IMR-90 (cell line): ENCODE measurements around the gene PDS5A. TPM values are rescaled to one million over a fixed set of nuclear protein-coding genes. Genes with fewer than 3 reads are reported as not detected.
"Not testable (repeated sequence)": the region's sequence is repeated elsewhere in the genome, so short reads cannot be mapped to it uniquely, and the experiment has no call there.

Source experiments
- ATAC-seq: fragments of 200-7000 bp; cut with Tn5 transposase; 2 replicates; pipeline ENCODE4 v1.9.1; 2020; ENCODE audit warnings: low read depth, mild to moderate bottlenecking, moderate library complexity
- BruUV-seq: library from RNA; stranded (reverse); fragments of 400-500 nt; replicated peaks from 2 replicates; lab custom pipeline; 2021; lab: Mats Ljungman, UMichigan
- CTCF ChIA-PET: fragments of 300-600 bp; formaldehyde crosslinking; extraction: SDS; loops from one replicate; lab custom pipeline; 2021; ENCODE audit warnings: antibody characterized with exemption; lab: Yijun Ruan, JAX
- POLR2A ChIA-PET: fragments of 300-600 bp; sonication (Branson Sonifier 250); formaldehyde crosslinking; loops from one replicate; lab custom pipeline; 2022; ENCODE audit warnings: antibody characterized with exemption; ENCODE audit not compliant: unreplicated experiment; lab: Charles Lee
- DNase-seq: peaks from one replicate; pipeline ENCODE4 v3.0.0; 2013
- H2AFZ ChIP-seq: replicated peaks from 2 replicates; pipeline ENCODE3; 2013; ENCODE audit warnings: low read length, mild to moderate bottlenecking; ENCODE audit not compliant: poor library complexity
- H2AK5ac ChIP-seq: 2 replicates; pipeline ENCODE4 v1.6.1; 2013; ENCODE audit warnings: low read depth, low read length, inconsistent platforms
- H2AK9ac ChIP-seq: replicated peaks from 2 replicates; pipeline ENCODE3; 2013; ENCODE audit warnings: mild to moderate bottlenecking, low read depth, low read length, moderate library complexity; ENCODE audit not compliant: poor library complexity
- H2BK120ac ChIP-seq: 2 replicates; pipeline ENCODE4 v1.6.1; 2013; ENCODE audit warnings: low read depth, low read length, inconsistent platforms
- H2BK15ac ChIP-seq: 3 replicates; pipeline ENCODE4 v1.6.1; 2013; ENCODE audit warnings: low read depth, low read length, inconsistent platforms
- H2BK20ac ChIP-seq: 2 replicates; pipeline ENCODE4 v1.6.1; 2013; ENCODE audit warnings: low read depth, mild to moderate bottlenecking, inconsistent platforms, low read length, moderate library complexity
- H2BK5ac ChIP-seq: 2 replicates; pipeline ENCODE4 v1.6.1; 2013; ENCODE audit warnings: mild to moderate bottlenecking, low read depth, low read length, inconsistent platforms; ENCODE audit not compliant: poor library complexity, severe bottlenecking
- H3K14ac ChIP-seq: replicated peaks from 2 replicates; pipeline ENCODE4 v1.6.1; 2013; ENCODE audit warnings: low read depth, low read length, inconsistent platforms
- H3K18ac ChIP-seq: 2 replicates; pipeline ENCODE4 v1.6.1; 2013; ENCODE audit warnings: low read depth, low read length, control low read depth
- H3K23ac ChIP-seq: 2 replicates; pipeline ENCODE4 v1.6.1; 2013; ENCODE audit warnings: low read depth, low read length, inconsistent platforms
- H3K27ac ChIP-seq: 2 replicates; pipeline ENCODE4 v1.5.1; 2013; ENCODE audit warnings: mild to moderate bottlenecking, control low read depth, low read length; ENCODE audit not compliant: insufficient read depth
- H3K27me3 ChIP-seq: 2 replicates; pipeline ENCODE4 v1.6.1; 2013; ENCODE audit warnings: low read length; ENCODE audit not compliant: control insufficient read depth, insufficient read depth
- H3K36me3 ChIP-seq: 2 replicates; pipeline ENCODE4 v1.6.1; 2013; ENCODE audit warnings: low read length, mixed read lengths; ENCODE audit not compliant: control insufficient read depth, insufficient read depth
- H3K4ac ChIP-seq: 2 replicates; pipeline ENCODE4 v1.6.1; 2013; ENCODE audit warnings: low read depth, low read length, inconsistent platforms
- H3K4me1 ChIP-seq: 2 replicates; pipeline ENCODE4 v1.6.1; 2013; ENCODE audit warnings: low read length, mixed read lengths; ENCODE audit not compliant: control insufficient read depth, insufficient read depth
- H3K4me2 ChIP-seq: 2 replicates; pipeline ENCODE4 v1.6.1; 2013; ENCODE audit warnings: low read depth, mild to moderate bottlenecking, control low read depth, low read length, moderate library complexity
- H3K4me3 ChIP-seq: 2 replicates; pipeline ENCODE4 v1.5.1; 2013; ENCODE audit warnings: low read depth, mild to moderate bottlenecking, control low read depth, low read length, moderate library complexity; ENCODE audit not compliant: insufficient read depth
- H3K56ac ChIP-seq: 2 replicates; pipeline ENCODE4 v1.6.1; 2013; ENCODE audit warnings: low read length, inconsistent platforms; ENCODE audit not compliant: insufficient read depth; ENCODE audit errors: extremely low read depth
- H3K79me1 ChIP-seq, 2 experiments: 2 replicates each; pipeline ENCODE4 v1.6.1; 2013; ENCODE audit warnings: low read length in 2 of 2, inconsistent platforms in 1 of 2, low read depth in 1 of 2
- H3K9ac ChIP-seq: 2 replicates; pipeline ENCODE4 v1.6.1; 2013; ENCODE audit warnings: low read depth, low read length, control low read depth
- H3K9me1 ChIP-seq: 2 replicates; pipeline ENCODE4 v1.6.1; 2013; ENCODE audit warnings: low read length, inconsistent platforms; ENCODE audit not compliant: insufficient read depth
- H3K9me3 ChIP-seq: 2 replicates; pipeline ENCODE4 v1.6.1; 2013; ENCODE audit warnings: low read length; ENCODE audit not compliant: control insufficient read depth, insufficient read depth
- H4K20me1 ChIP-seq: 2 replicates; pipeline ENCODE4 v1.6.1; 2013; ENCODE audit warnings: low read length, inconsistent platforms; ENCODE audit not compliant: insufficient read depth
- H4K5ac ChIP-seq: 2 replicates; pipeline ENCODE4 v1.6.1; 2013; ENCODE audit warnings: mild to moderate bottlenecking, low read depth, low read length, control low read depth
- H4K8ac ChIP-seq, 2 experiments: 2 replicates each; pipeline ENCODE4 v1.6.1; 2013; ENCODE audit warnings: low read depth in 2 of 2, low read length in 2 of 2, control low read depth in 1 of 2, inconsistent platforms in 1 of 2
- H4K91ac ChIP-seq: 2 replicates; pipeline ENCODE4 v1.6.1; 2013; ENCODE audit warnings: low read depth, low read length, inconsistent platforms; ENCODE audit not compliant: insufficient read depth
- MAZ ChIP-seq: IDR thresholded peaks from 2 replicates; pipeline ENCODE4 v1.6.1; 2012; ENCODE audit warnings: low read depth, mild to moderate bottlenecking, low read length, improper control_type of control experiment, moderate library complexity, borderline replicate concordance
- WGBS, 2 experiments: methylation state at CpG; one replicate each; pipeline versions ENCODE4 v1.1.5 to v1.1.7; 2013; ENCODE audit warnings: missing lambda C conversion rate in 2 of 2; ENCODE audit not compliant: insufficient read length in 1 of 2; ENCODE audit errors: extremely low coverage in 2 of 2; 5-methylcytosine and 5-hydroxymethylcytosine counted together
- dilution Hi-C: fragments of 300-500 bp; cut with HindIII; formaldehyde crosslinking; loops from one replicate; pipeline ENCODE4 v1.14.3; 2018; ENCODE audit warnings: low sequenced_read_pairs; ENCODE audit not compliant: unreplicated experiment
- in situ Hi-C: fragments of 300-500 bp; cut with MboI; formaldehyde crosslinking; loops from 3 replicates; pipeline ENCODE4 v1.14.3; 2019; ENCODE audit warnings: low sequenced_read_pairs, inconsistent platforms, mixed read lengths
- intact Hi-C: fragments of 100-400 bp; cut with micrococcal nuclease; formaldehyde crosslinking; loops from 2 replicates; pipeline ENCODE4 v1.10.0; 2022
- polyA plus RNA-seq, 3 experiments: library from polyadenylated mRNA; depleted of rRNA; stranded (reverse); fragments of >200 nt; gene quantifications; 2 replicates each; pipeline ENCODE4 v1.2.3, GENCODE V29; 2012; ENCODE audit warnings: low replicate concordance in 1 of 3
- total RNA-seq: library from RNA; depleted of rRNA; stranded (reverse); fragments of >200 nt; gene quantifications from 2 replicates; pipeline ENCODE4 v1.2.3, GENCODE V29; 2012

Gene PDS5A
- total and polyA plus RNA-seq, 2 of the 4 experiments (the other 2 are of a cell fraction): 16.3 to 33.5 TPM

DNA sequence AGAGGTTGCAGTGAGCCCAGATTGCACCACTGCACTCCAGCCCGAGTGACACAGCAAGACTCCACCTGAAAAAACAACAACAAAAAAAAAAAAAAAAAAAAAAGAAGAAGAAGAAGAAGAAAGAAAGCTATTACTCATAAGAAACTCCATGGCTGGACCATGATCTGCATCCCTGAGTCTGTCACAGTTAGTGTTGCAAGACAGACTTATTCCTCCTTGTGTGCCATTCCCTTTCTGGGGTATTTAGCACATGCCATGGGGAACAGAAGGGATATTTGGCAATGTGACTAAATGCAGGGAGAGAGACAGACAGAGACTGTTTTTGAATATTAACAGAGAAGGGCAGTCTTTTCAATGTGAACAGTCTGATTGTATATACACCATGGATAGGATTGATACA lies 16.7 kb upstream of the PDS5A start:
- H4K8ac ChIP-seq: no peak overlapping the region
- H3K79me1 ChIP-seq: no peaks in the 10 kb centered on the region
- H3K14ac ChIP-seq: no peak overlapping the region
- H3K56ac ChIP-seq: no peak overlapping the region
- H3K27ac ChIP-seq: no peak overlapping the region
- ChIA-PET CTCF (interaction anchor here (0.6 to 1.2 kb wide), 3 partner anchors 10 to 1210 kb away, joined by 3 to 5 read pairs (median 3); no protein-coding TSS in a partner anchor), POLR2A (no interaction called here)
- H3K27me3 ChIP-seq: no peaks in the 10 kb centered on the region
- no peaks in the 10 kb centered on the region for H3K36me3 ChIP-seq
- no CpG with 5 or more reads among the region's 1 CpG for WGBS, 2 experiments
- no peak overlapping the region for H2AK9ac ChIP-seq
- H3K4me3 ChIP-seq: no peak overlapping the region
- ATAC-seq (no peak), DNase-seq (no peak)
- no peak overlapping the region for H3K23ac ChIP-seq
- no peak overlapping the region for H2BK5ac ChIP-seq
- no peaks in the 10 kb centered on the region for H4K20me1 ChIP-seq
- no peak overlapping the region for H3K18ac ChIP-seq
- in situ Hi-C loops: no loop called here
- intact Hi-C loops: no loop called here
- no peak overlapping the region for H4K91ac ChIP-seq
- no peak for TF ChIP-seq MAZ
- H3K9ac ChIP-seq: no peak overlapping the region
- H3K4me1 ChIP-seq: no peaks in the 10 kb centered on the region
- no peak overlapping the region for H2BK15ac ChIP-seq
- no peak overlapping the region for H2BK120ac ChIP-seq
- H2BK20ac ChIP-seq: no peak overlapping the region
- no peaks in the 10 kb centered on the region for H3K9me1 ChIP-seq
- BruUV-seq: no TSS peak
- H2AFZ ChIP-seq: no peak overlapping the region
- H4K5ac ChIP-seq: no peak overlapping the region
- H2AK5ac ChIP-seq: no peak overlapping the region
- no peaks in the 10 kb centered on the region for H3K9me3 ChIP-seq
- H3K4me2 ChIP-seq: no peak overlapping the region
- H3K4ac ChIP-seq: no peak overlapping the region
- dilution Hi-C loops: no loop called here

- H4K5ac ChIP-seq, H3K27ac ChIP-seq, H2AK5ac ChIP-seq, CTCF ChIA-PET, H3K9me3 ChIP-seq, H3K23ac ChIP-seq, BruUV-seq, H4K8ac ChIP-seq, H2AFZ ChIP-seq, H3K4ac ChIP-seq, H3K79me1 ChIP-seq, H3K9ac ChIP-seq, H2BK20ac ChIP-seq, in situ Hi-C loops, H2BK15ac ChIP-seq, H4K20me1 ChIP-seq, dilution Hi-C loops, POLR2A ChIA-PET, H3K4me2 ChIP-seq, H2AK9ac ChIP-seq, H3K4me3 ChIP-seq, H3K14ac ChIP-seq, ATAC-seq, H3K18ac ChIP-seq, H2BK120ac ChIP-seq, H3K9me1 ChIP-seq, H3K27me3 ChIP-seq, H4K91ac ChIP-seq, H2BK5ac ChIP-seq, H3K4me1 ChIP-seq, H3K36me3 ChIP-seq, DNase-seq, H3K56ac ChIP-seq, intact Hi-C loops: not testable (repeated sequence)
- 81% methylated on average over 2 of the region's 4 CpGs; no CpG with 5 or more reads in 1 of the 2 experiments for WGBS, 2 experiments
Measured at GRCh38 chr4:39989381-39989780, 11.7 kb upstream of the PDS5A start.
